Measurements from ENCODE around the gene ZNF500. TPM values are rescaled to one million over a fixed set of nuclear protein-coding genes. Genes with fewer than 3 reads are reported as not detected.

ZNF500 gene
- total RNA-seq, 4 donors from 2014 or later = 11.0 to 31.2 (median 20.2) TPM

DNA sequence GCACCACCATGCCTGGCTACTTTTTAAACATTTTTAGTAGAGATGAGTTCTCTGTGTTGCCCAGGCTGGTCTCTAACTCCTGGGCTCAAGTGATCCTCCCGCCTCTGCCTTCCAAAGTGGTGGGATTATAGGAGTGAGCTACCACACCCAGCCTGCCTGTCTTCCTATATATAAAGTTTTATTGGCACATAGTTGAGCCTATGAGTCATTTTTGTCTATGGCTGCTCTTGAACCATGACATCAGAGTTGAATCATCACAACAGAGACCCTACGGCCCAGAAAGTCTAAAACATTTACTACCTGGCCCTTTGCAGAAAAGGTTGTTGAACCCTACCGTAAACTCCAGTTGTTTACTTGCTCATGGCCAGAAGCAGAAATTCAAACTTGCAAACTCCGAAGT, 13.3 kb upstream of the ZNF500 start:
- DNase-seq = no peak
- TF ChIP-seq POLR2A (IDR thresholded peaks at IDR 0.05) = no peak
- TF ChIP-seq, protein P1, sequence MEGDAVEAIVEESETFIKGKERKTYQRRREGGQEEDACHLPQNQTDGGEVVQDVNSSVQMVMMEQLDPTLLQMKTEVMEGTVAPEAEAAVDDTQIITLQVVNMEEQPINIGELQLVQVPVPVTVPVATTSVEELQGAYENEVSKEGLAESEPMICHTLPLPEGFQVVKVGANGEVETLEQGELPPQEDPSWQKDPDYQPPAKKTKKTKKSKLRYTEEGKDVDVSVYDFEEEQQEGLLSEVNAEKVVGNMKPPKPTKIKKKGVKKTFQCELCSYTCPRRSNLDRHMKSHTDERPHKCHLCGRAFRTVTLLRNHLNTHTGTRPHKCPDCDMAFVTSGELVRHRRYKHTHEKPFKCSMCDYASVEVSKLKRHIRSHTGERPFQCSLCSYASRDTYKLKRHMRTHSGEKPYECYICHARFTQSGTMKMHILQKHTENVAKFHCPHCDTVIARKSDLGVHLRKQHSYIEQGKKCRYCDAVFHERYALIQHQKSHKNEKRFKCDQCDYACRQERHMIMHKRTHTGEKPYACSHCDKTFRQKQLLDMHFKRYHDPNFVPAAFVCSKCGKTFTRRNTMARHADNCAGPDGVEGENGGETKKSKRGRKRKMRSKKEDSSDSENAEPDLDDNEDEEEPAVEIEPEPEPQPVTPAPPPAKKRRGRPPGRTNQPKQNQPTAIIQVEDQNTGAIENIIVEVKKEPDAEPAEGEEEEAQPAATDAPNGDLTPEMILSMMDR (IDR thresholded peaks at IDR 0.05) = no peak
- no peaks in the 10 kb centered on the region for H3K27me3 ChIP-seq
- H3K4me1 ChIP-seq = no peaks in the 10 kb centered on the region
- no peaks in the 10 kb centered on the region for H3K36me3 ChIP-seq
- no peaks in the 10 kb centered on the region for H3K9me3 ChIP-seq
- intact Hi-C loops (cut with DNase I; ENCODE audit: low total_unique reads) = no loop called here
- H3K27ac ChIP-seq = no peak overlapping the region
- no peak overlapping the region for H3K4me3 ChIP-seq

DNA sequence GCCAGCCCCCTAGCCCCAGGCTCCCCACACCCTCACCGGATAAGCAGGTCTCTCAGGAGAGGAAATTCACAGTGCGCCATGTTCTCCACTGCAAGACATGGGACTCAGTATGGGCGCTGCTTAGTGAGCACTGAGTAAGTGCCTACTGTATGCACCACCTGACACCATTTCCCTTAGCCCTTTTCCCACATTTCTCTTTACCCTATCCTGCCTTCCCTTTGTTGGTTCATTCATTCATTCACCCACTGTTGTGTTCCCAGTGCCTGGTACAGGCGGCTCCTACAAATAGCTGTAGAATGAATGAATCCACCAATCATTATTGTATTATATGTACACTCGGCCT, 11.1 kb upstream of the ZNF500 start:
- Histone ChIP-seq H3K36me3 (no peaks in the 10 kb centered on the region), H3K27ac (no peak overlapping the region), H3K4me1 (no peaks in the 10 kb centered on the region), H3K4me3 (no peak overlapping the region), H3K27me3 (no peaks in the 10 kb centered on the region), H3K9me3 (no peaks in the 10 kb centered on the region)
- no peak for DNase-seq
- TF ChIP-seq, protein P1 (IDR thresholded peaks at IDR 0.05) = no peak
- no peak for TF ChIP-seq POLR2A (IDR thresholded peaks at IDR 0.05)
- intact Hi-C loops (cut with DNase I; ENCODE audit: low total_unique reads) = no loop called here

DNA sequence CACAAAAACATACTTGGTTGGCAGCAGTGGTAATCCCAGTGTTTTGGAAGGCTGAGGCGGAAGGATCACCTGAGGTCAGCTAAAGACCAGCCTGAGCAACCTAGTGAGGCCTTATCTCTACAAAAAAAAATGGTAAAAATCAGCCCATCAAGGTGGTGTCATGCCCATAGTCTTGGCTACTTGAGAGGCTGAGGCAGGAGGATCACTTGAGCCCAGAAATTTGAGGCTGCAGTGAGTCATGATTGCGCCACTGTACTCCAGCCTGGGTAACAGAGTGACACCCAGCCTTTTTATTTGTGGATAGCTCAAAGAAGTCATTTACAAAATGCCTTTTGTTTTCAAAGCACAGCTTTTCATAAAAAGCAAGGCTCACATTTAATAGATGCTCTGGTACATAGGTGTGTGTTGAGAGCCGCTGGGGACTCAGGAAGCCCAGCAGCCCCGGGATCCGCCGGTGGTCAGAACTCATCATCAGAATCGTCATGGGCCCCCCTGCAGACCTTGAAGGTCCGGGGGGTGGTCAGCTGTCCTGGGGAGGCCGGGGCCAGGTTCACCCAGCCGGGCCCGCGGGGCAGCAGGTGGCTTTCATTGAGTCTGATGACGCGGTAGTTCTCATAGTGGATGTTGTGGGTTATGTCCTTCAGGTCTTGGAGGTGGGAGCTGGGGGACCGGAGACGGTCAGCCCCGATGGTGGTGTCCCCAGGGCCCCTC, 10.5 kb upstream of the ZNF500 start:
- TF ChIP-seq, protein P1 (IDR thresholded peaks at IDR 0.05) = no peak
- TF ChIP-seq POLR2A (IDR thresholded peaks at IDR 0.05) = no peak
- no peaks in the 10 kb centered on the region for H3K9me3 ChIP-seq
- no peaks in the 10 kb centered on the region for H3K27me3 ChIP-seq
- H3K27ac ChIP-seq = no peak overlapping the region
- intact Hi-C loops (cut with DNase I; ENCODE audit: low total_unique reads) = no loop called here
- no peak overlapping the region for H3K4me3 ChIP-seq
- no peaks in the 10 kb centered on the region for H3K4me1 ChIP-seq
- no peaks in the 10 kb centered on the region for H3K36me3 ChIP-seq
- no peak for DNase-seq

DNA sequence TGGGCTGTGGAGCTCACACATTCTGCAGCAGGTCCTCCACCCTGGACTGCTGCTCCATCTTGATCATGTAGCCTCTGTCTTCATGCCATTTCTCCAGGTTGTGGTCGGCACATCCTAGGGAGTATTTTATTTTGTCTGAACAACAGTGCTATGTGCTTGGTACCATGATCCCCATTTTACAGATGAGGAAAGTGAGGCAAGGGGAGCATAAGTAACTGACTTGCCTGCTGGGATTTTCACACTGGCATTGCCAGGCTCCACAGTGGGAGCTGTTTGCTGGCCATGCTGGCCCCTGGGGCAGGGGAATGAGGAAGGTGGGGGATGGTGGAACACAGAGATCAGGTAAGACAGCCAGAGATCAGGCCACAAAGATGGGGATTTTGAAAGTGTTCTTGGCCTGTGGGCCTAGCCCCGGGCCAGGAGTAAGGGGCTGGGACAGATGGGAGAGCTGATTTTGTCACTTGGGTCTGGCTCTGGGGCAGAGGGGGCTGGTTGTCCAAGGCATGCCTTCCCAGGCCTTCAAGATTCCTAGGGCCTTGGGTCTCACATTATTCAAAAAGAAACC, 9.3 kb upstream of the ZNF500 start:
- intact Hi-C loops (cut with DNase I; ENCODE audit: low total_unique reads) = no loop called here
- no peak for DNase-seq
- Histone ChIP-seq H3K9me3 (no peaks in the 10 kb centered on the region), H3K4me3 (no peak overlapping the region), H3K36me3 (no peaks in the 10 kb centered on the region), H3K27me3 (no peaks in the 10 kb centered on the region), H3K4me1 (no peaks in the 10 kb centered on the region), H3K27ac (no peak overlapping the region)
- TF ChIP-seq POLR2A (IDR thresholded peaks at IDR 0.05) = no peak
- TF ChIP-seq, protein P1 (IDR thresholded peaks at IDR 0.05) = no peak

DNA sequence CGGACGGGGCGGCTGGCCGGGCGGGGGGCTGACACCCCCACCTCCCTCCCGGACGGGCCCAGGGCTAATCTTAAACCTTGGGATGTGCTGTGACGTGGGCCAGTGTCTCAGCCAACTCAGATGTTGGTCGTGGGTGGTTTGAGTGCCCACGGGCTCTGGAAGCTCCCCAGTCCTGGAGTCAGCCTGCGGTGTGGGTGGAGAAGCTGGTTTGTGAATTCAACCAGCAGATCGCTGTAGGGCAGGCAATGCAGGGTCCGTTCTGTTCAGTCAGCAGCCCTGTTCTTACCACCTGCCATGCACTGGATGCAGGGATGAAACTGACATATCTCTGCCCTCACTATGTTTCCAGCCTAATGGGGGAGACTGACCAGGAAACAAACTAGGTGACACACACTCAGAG, 8.0 kb upstream of the ZNF500 start:
- no peaks in the 10 kb centered on the region for H3K27me3 ChIP-seq
- no peaks in the 10 kb centered on the region for H3K36me3 ChIP-seq
- TF ChIP-seq POLR2A (IDR thresholded peaks at IDR 0.05) = no peak
- TF ChIP-seq, protein P1 (IDR thresholded peaks at IDR 0.05) = no peak
- intact Hi-C loops (cut with DNase I; ENCODE audit: low total_unique reads) = no loop called here
- DNase-seq = no peak
- H3K4me3 ChIP-seq = no peak overlapping the region
- no peak overlapping the region for H3K27ac ChIP-seq
- no peaks in the 10 kb centered on the region for H3K4me1 ChIP-seq
- no peaks in the 10 kb centered on the region for H3K9me3 ChIP-seq

All from uterus (tissue), 4 donors.